ENCODE results near the gene NUP210. TPM values are rescaled to one million over a fixed set of nuclear protein-coding genes. Genes with fewer than 3 reads are reported as not detected.

NUP210 gene
- total and polyA plus RNA-seq, 2 of the 13 experiments (the other 11 are each of a cell fraction or from before 2014, with no cell fraction given) = 31.6 to 35.2 TPM

GRCh38 chr3:13419505-13420044 lies 547 bp downstream of the NUP210 start (continued):
- TF ChIP-seq, protein P1, sequence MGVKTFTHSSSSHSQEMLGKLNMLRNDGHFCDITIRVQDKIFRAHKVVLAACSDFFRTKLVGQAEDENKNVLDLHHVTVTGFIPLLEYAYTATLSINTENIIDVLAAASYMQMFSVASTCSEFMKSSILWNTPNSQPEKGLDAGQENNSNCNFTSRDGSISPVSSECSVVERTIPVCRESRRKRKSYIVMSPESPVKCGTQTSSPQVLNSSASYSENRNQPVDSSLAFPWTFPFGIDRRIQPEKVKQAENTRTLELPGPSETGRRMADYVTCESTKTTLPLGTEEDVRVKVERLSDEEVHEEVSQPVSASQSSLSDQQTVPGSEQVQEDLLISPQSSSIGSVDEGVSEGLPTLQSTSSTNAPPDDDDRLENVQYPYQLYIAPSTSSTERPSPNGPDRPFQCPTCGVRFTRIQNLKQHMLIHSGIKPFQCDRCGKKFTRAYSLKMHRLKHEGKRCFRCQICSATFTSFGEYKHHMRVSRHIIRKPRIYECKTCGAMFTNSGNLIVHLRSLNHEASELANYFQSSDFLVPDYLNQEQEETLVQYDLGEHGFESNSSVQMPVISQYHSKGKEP (CRISPR knock-in tag; IDR thresholded peaks at IDR 0.05) = no peak
- TF ChIP-seq NONO (IDR thresholded peaks at IDR 0.05) = no peak
- TF ChIP-seq NONO (CRISPR knock-in tag; conservative IDR thresholded peaks at IDR 0.05) = peak; percentile 7; the same call in 1 of the 2 replicates
- no peak for TF ChIP-seq ZNF101 (CRISPR knock-in tag; IDR thresholded peaks at IDR 0.05; ENCODE audit: borderline replicate concordance, low read depth)
- TF ChIP-seq ZSCAN20 (CRISPR knock-in tag; IDR thresholded peaks at IDR 0.05; ENCODE audit: borderline replicate concordance) = no peak
- TF ChIP-seq CREB3 (CRISPR knock-in tag; IDR thresholded peaks at IDR 0.05) = 0 out of 2 replicates have a peak, but pooled peaks have one; percentile 11
- no peak for TF ChIP-seq ZNF160 (CRISPR knock-in tag; IDR thresholded peaks at IDR 0.05)
- TF ChIP-seq ZNF329 (CRISPR knock-in tag; IDR thresholded peaks at IDR 0.05; ENCODE audit: low read depth) = 0 out of 2 replicates have a peak, but pooled peaks have one; percentile 63
- TF ChIP-seq MIXL1 (CRISPR knock-in tag; IDR thresholded peaks at IDR 0.05) = no peak
- TF ChIP-seq ADNP (CRISPR knock-in tag; IDR thresholded peaks at IDR 0.05) = no peak
- peak; percentile 34 for TF ChIP-seq ASH2L (IDR thresholded peaks at IDR 0.05; ENCODE audit: insufficient read length, low read depth, low read length)
- no peak for TF ChIP-seq PTBP1 (IDR thresholded peaks at IDR 0.05; ENCODE audit: low read depth, low read length, poor library complexity, severe bottlenecking)
- TF ChIP-seq, protein P2, sequence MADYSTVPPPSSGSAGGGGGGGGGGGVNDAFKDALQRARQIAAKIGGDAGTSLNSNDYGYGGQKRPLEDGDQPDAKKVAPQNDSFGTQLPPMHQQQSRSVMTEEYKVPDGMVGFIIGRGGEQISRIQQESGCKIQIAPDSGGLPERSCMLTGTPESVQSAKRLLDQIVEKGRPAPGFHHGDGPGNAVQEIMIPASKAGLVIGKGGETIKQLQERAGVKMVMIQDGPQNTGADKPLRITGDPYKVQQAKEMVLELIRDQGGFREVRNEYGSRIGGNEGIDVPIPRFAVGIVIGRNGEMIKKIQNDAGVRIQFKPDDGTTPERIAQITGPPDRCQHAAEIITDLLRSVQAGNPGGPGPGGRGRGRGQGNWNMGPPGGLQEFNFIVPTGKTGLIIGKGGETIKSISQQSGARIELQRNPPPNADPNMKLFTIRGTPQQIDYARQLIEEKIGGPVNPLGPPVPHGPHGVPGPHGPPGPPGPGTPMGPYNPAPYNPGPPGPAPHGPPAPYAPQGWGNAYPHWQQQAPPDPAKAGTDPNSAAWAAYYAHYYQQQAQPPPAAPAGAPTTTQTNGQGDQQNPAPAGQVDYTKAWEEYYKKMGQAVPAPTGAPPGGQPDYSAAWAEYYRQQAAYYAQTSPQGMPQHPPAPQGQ (CRISPR knock-in tag; IDR thresholded peaks at IDR 0.05; ENCODE audit: borderline replicate concordance) = 0 out of 2 replicates have a peak, but pooled peaks have one; percentile 72
- TF ChIP-seq DMAP1 (CRISPR knock-in tag; IDR thresholded peaks at IDR 0.05) = peak; percentile 55; the same call in 1 of the 2 replicates
- TF ChIP-seq GABPB1 (CRISPR knock-in tag; IDR thresholded peaks at IDR 0.05) = peak; percentile 38; the same call in 1 of the 2 replicates

Data from HepG2 (cell line).